Neural progenitor cell (in vitro differentiated cells): ENCODE data around the gene AURKA. TPM values are rescaled to one million over a fixed set of nuclear protein-coding genes. Genes with fewer than 3 reads are reported as not detected.

Source experiments
- DNase-seq: peaks from one replicate; pipeline ENCODE4 v3.0.0-alpha.2; 2016; ENCODE audit warnings: low spot score
- H2AFZ ChIP-seq: fragments of 200-600 bp; sonication (generic); replicated peaks from 2 replicates; pipeline ENCODE4 v1.6.1; 2016; ENCODE audit warnings: antibody characterized with exemption
- H3F3A ChIP-seq: fragments of 200-600 bp; sonication (generic); 2 replicates; pipeline ENCODE4 v1.6.1; 2016; ENCODE audit warnings: antibody characterized with exemption, low read depth
- H3K27ac ChIP-seq: fragments of 200-600 bp; sonication (generic); 2 replicates; pipeline ENCODE4 v1.5.1; 2016; ENCODE audit warnings: mild to moderate bottlenecking
- H3K27me3 ChIP-seq: fragments of 200-600 bp; sonication (generic); 2 replicates; pipeline ENCODE4 v1.6.1; 2016; ENCODE audit warnings: mild to moderate bottlenecking, moderate library complexity
- H3K36me3 ChIP-seq: fragments of 200-600 bp; sonication (generic); 2 replicates; pipeline ENCODE4 v1.5.1; 2016
- H3K4me1 ChIP-seq: fragments of 200-600 bp; sonication (generic); 2 replicates; pipeline ENCODE4 v1.6.1; 2016; ENCODE audit warnings: mixed run types
- H3K4me2 ChIP-seq: fragments of 200-600 bp; sonication (generic); 2 replicates; pipeline ENCODE4 v1.6.1; 2016
- H3K4me3 ChIP-seq: fragments of 200-600 bp; sonication (generic); 2 replicates; pipeline ENCODE4 v1.5.1; 2016
- H3K79me2 ChIP-seq: fragments of 200-600 bp; sonication (generic); 2 replicates; pipeline ENCODE4 v1.6.1; 2016; ENCODE audit warnings: low read depth
- H3K9ac ChIP-seq: fragments of 200-600 bp; sonication (generic); 2 replicates; pipeline ENCODE4 v1.6.1; 2016
- H3K9me3 ChIP-seq: fragments of 200-600 bp; sonication (generic); 2 replicates; pipeline ENCODE4 v1.5.1; 2016; ENCODE audit warnings: low read depth
- H4K20me1 ChIP-seq: fragments of 200-600 bp; sonication (generic); 2 replicates; pipeline ENCODE4 v1.6.1; 2016; ENCODE audit warnings: low read depth
- H3K27ac Mint-ChIP-seq: 3 replicates; pipeline ENCODE4 v1.8.0; 2021; ENCODE audit warnings: mixed read lengths
- H3K27me3 Mint-ChIP-seq: 2 replicates; pipeline ENCODE4 v1.8.0; 2022; ENCODE audit warnings: low read depth, mild to moderate bottlenecking, inconsistent platforms, moderate library complexity, mixed read lengths; ENCODE audit not compliant: insufficient read depth
- H3K36me3 Mint-ChIP-seq: 3 replicates; pipeline ENCODE4 v1.8.0; 2021; ENCODE audit warnings: mixed read lengths
- H3K4me1 Mint-ChIP-seq: 3 replicates; pipeline ENCODE4 v1.8.0; 2021; ENCODE audit warnings: mixed read lengths
- H3K4me3 Mint-ChIP-seq: 3 replicates; pipeline ENCODE4 v1.8.0; 2021; ENCODE audit warnings: mild to moderate bottlenecking, moderate library complexity, mixed read lengths
- H3K9me3 Mint-ChIP-seq: 3 replicates; pipeline ENCODE4 v1.8.0; 2020; ENCODE audit warnings: mixed read lengths
- EZH2 ChIP-seq: fragments of 200-600 bp; sonication (generic); IDR thresholded peaks from 2 replicates; pipeline ENCODE4 v1.6.1; 2017; ENCODE audit warnings: antibody characterized with exemption, mild to moderate bottlenecking, moderate library complexity
- EZH2phosphoT487 ChIP-seq: fragments of 200-600 bp; sonication (generic); IDR thresholded peaks from 2 replicates; pipeline ENCODE4 v1.6.1; 2017; ENCODE audit warnings: antibody characterized with exemption
- total RNA-seq: library from RNA; depleted of rRNA; stranded (reverse); fragments of >200 nt; gene quantifications from 2 replicates; pipeline ENCODE4 v1.2.3, GENCODE V29; 2015; ENCODE audit warnings: low replicate concordance
- TF ChIP-seq, protein P1 (sequence below): fragments of 200-600 bp; sonication (generic); IDR thresholded peaks from 2 replicates; pipeline ENCODE4 v1.5.1; 2017; ENCODE audit warnings: antibody characterized with exemption, mild to moderate bottlenecking

The AURKA gene
- total RNA-seq, 1 donor from 2014 or later = 186 TPM

DNA sequence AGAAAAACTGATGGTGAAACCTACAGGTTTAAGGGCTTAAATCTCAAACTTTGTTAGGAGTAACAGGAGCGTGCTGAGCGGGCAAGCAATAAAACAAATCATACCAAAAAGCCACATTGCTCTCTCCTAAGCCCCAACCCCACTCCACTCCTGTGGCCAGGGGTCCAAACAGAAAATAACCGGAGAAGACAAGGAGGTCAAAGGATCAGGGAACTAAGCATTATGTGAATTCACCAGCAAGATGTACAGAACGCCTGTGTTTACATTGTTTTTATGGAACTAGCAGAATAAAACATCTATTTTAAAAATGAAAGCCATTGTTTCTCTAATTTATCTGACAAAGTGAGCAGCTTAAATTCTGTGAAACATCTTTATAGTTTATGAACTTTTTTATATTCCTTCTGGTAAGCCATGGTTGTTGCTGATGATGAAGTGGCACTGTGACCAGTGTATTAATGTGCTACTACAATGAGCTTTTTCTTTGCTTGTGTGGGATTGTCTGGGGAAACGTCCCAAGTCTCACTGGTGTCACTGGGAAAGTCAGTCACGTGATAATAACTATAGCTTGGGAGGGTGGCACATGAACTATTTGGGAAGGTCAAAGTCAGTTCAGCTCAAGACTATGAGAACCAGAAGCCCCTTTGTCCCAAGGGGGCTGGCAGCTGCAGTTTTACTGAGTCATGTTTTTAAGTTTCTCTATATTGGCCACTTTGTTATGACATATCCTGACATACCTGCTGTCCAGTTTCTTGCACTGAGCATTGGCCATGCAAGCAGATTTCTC is 23.5 kb downstream of the AURKA start:
- H3K4me1 ChIP-seq = no peaks in the 10 kb centered on the region
- Mint-ChIP-seq H3K9me3 (no peaks in the 10 kb centered on the region), H3K36me3 (peaks cover 33% of the 10 kb centered on the region), H3K27me3 (no peaks in the 10 kb centered on the region), H3K4me1 (no peaks in the 10 kb centered on the region), H3K4me3 (no peak overlapping the region), H3K27ac (no peak overlapping the region)
- TF ChIP-seq EZH2 (no peak), EZH2phosphoT487 (no peak)
- TF ChIP-seq, protein P1, sequence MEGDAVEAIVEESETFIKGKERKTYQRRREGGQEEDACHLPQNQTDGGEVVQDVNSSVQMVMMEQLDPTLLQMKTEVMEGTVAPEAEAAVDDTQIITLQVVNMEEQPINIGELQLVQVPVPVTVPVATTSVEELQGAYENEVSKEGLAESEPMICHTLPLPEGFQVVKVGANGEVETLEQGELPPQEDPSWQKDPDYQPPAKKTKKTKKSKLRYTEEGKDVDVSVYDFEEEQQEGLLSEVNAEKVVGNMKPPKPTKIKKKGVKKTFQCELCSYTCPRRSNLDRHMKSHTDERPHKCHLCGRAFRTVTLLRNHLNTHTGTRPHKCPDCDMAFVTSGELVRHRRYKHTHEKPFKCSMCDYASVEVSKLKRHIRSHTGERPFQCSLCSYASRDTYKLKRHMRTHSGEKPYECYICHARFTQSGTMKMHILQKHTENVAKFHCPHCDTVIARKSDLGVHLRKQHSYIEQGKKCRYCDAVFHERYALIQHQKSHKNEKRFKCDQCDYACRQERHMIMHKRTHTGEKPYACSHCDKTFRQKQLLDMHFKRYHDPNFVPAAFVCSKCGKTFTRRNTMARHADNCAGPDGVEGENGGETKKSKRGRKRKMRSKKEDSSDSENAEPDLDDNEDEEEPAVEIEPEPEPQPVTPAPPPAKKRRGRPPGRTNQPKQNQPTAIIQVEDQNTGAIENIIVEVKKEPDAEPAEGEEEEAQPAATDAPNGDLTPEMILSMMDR = no peak
- H4K20me1 ChIP-seq = peaks cover 23% of the 10 kb centered on the region
- no peaks in the 10 kb centered on the region for H3K36me3 ChIP-seq
- DNase-seq = no peak
- peaks cover 19% of the 10 kb centered on the region for H3K79me2 ChIP-seq
- H3F3A ChIP-seq = peaks cover 16% of the 10 kb centered on the region
- H3K27me3 ChIP-seq = no peaks in the 10 kb centered on the region
- H3K27ac ChIP-seq = no peak overlapping the region
- no peak overlapping the region for H3K9ac ChIP-seq
- no peaks in the 10 kb centered on the region for H3K9me3 ChIP-seq
- no peak overlapping the region for H3K4me3 ChIP-seq
- no peak overlapping the region for H3K4me2 ChIP-seq
- H2AFZ ChIP-seq = no peak overlapping the region

DNA sequence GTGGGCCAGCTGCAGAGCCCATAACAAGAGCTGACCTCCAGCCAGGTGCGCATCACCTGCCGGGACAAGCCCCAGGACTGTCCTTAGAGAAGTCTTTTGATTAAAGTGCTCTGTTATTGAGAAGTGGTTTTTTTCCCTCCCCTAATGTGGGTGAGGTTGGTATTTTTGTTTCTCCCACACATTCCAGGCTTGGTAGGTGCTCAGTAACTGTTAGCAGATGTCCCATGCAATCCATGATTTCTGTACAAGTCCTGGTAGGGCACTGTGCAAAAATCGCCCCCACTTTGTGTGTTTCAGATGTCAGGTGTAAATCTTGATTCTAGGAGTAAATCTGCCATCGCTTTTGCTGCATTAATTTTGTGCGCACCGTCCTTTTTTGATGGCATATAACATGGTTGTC is 28.5 kb downstream of the AURKA start:
- peaks cover 24% of the 10 kb centered on the region for H3F3A ChIP-seq
- DNase-seq = no peak
- Mint-ChIP-seq H3K4me3 (no peak overlapping the region), H3K27me3 (peaks cover 3% of the 10 kb centered on the region), H3K9me3 (no peaks in the 10 kb centered on the region), H3K27ac (no peak overlapping the region), H3K36me3 (peaks cover 16% of the 10 kb centered on the region), H3K4me1 (peaks cover 20% of the 10 kb centered on the region)
- H3K9me3 ChIP-seq = no peaks in the 10 kb centered on the region
- no peak overlapping the region for H3K4me2 ChIP-seq
- H3K4me3 ChIP-seq = no peak overlapping the region
- H3K9ac ChIP-seq = no peak overlapping the region
- no peak overlapping the region for H3K27ac ChIP-seq
- H3K36me3 ChIP-seq = no peaks in the 10 kb centered on the region
- peaks cover 15% of the 10 kb centered on the region for H3K4me1 ChIP-seq
- no peak overlapping the region for H2AFZ ChIP-seq
- H4K20me1 ChIP-seq = peaks cover 9% of the 10 kb centered on the region
- TF ChIP-seq EZH2phosphoT487 (no peak), EZH2 (no peak)
- TF ChIP-seq, protein P1 = no peak
- H3K27me3 ChIP-seq = peaks cover 15% of the 10 kb centered on the region
- H3K79me2 ChIP-seq = no peaks in the 10 kb centered on the region

DNA sequence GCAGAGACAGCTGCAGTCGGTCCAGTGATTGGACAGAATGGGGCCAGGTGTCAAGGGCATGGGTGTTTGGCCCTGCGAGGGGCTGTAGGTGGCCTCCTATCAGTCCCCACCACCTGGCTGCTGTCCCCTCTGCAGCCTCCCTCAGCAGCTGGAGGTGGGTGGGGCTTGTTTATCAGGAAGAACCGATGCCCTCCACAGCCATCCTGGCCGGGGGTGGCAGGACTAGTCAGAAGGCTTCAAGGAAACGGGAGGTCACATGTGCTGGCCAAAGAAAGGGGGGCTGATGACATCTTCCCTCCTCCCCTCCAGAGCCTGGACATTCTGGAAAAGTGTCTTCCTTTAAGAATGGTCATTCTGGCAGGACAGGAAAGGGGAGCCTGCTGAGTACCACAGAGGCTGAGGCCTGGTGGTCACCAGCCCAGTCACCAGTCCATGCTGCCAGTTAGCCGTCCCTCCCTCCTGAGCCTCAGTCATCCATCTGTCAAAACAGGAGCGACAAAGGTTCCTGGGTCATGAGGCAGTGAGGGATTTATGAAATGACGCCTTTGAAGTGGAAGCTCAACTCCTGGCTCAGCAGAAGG is 29.1 kb downstream of the AURKA start:
- no peak overlapping the region for H3K4me3 Mint-ChIP-seq
- TF ChIP-seq EZH2phosphoT487 (no peak), EZH2 (no peak)
- TF ChIP-seq, protein P1 = no peak
- H3K27ac Mint-ChIP-seq = no peak overlapping the region
- Histone ChIP-seq H3K9ac (no peak overlapping the region), H3K4me1 (peaks cover 20% of the 10 kb centered on the region), H3K36me3 (no peaks in the 10 kb centered on the region), H3K79me2 (no peaks in the 10 kb centered on the region), H3K4me2 (no peak overlapping the region), H3K27me3 (peaks cover 15% of the 10 kb centered on the region), H3K27ac (no peak overlapping the region), H3F3A (peaks cover 18% of the 10 kb centered on the region), H4K20me1 (peaks cover 9% of the 10 kb centered on the region), H2AFZ (no peak overlapping the region), H3K9me3 (no peaks in the 10 kb centered on the region), H3K4me3 (no peak overlapping the region)
- H3K9me3 Mint-ChIP-seq = no peaks in the 10 kb centered on the region
- peaks cover 15% of the 10 kb centered on the region for H3K36me3 Mint-ChIP-seq
- peaks cover 3% of the 10 kb centered on the region for H3K27me3 Mint-ChIP-seq
- H3K4me1 Mint-ChIP-seq = peaks cover 25% of the 10 kb centered on the region
- no peak for DNase-seq
